ENCODE measurements around the gene FAM131C.
"Not testable (repeated sequence)": the region's sequence is repeated elsewhere in the genome, so short reads cannot be mapped to it uniquely, and the experiment has no call there.

DNA sequence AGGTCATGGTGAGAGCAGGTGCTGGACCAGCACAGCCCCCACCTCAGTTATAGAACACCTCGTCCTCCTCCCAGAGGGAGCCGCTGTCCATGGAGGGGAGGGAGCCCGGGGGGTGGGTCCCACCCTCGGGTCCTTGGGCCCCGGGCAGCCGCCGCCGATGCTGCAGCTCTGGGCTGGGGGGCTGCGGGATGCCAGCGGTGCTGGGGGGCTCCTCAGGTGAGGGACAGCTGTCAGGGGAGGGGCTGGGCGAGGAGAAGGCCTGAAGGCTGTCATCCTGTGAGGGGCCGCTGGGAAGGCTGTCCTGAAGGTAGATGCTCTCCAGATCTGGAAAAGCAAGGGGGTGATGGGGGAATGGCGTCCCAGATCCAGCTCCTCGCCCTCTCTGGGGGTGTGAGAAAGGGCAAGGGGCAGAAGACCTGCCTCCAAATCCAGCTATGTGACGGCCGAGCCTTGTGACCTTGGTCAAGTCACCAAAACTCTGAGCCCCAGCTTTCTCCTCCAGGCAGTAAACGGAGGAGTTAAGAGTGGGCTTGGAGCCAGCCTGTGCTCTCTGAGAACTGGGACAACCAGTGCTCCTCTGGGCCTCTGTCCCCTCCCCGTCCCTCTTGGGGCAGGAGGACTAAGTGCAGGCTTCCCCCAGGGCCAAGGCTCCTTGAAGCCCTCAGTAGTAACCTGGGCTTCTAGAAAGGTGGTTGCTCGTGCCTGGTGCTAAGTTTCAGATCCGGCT, 14.9 kb downstream of the FAM131C start:
- TF ChIP-seq POLR2A (IDR thresholded peaks at IDR 0.05; ENCODE audit: low read depth, low read length); TAF1 (IDR thresholded peaks at IDR 0.05; ENCODE audit: low read depth, low read length); POLR2AphosphoS5 (IDR thresholded peaks at IDR 0.05; ENCODE audit: low read depth, low read length); PAX5 (IDR thresholded peaks at IDR 0.05; ENCODE audit: insufficient read depth, low read length, severe bottlenecking); SPI1 (IDR thresholded peaks at IDR 0.05; ENCODE audit: low read depth, low read length); POU2F2 (IDR thresholded peaks at IDR 0.05; ENCODE audit: low read depth, low read length): not testable (repeated sequence)

All from GM12891 (cell line).